NCI-H1694 treated with DMSO at 0.1 percent for 48 hours (cell line): ENCODE results near the gene NCF4.

ENCODE experiments used
- DNase-seq: peaks from one replicate; lab custom pipeline; 2025; lab: John Stamatoyannopoulos, UW

NCF4 gene

GRCh38 chr22:36860821-36861659 lies at the start of gene NCF4:
TSS of gene NCF4 (plus strand) at chr22:36861006. CDS start at chr22:36861172, 166 bp downstream.
- DNase-seq, result no peak

- no peak for DNase-seq
These were observed 49.6 kb upstream of the NCF4 start for GRCh38 chr22:36811094-36811800.

GRCh38 chr22:36814801-36815200 lies 46.0 kb upstream of the NCF4 start:
- DNase-seq, result no peak

- DNase-seq, result no peak
These were observed 45.1 kb upstream of the NCF4 start for GRCh38 chr22:36815558-36816338.

GRCh38 chr22:36816339-36816635 lies 44.5 kb upstream of the NCF4 start:
- DNase-seq, result no peak

GRCh38 chr22:36816636-36817524 lies 43.9 kb upstream of the NCF4 start, which contains the start of gene PVALB:
TSS of gene PVALB (minus strand) at chr22:36817035. CDS start at chr22:36817005, 30 bp downstream.
- no peak for DNase-seq

DNA sequence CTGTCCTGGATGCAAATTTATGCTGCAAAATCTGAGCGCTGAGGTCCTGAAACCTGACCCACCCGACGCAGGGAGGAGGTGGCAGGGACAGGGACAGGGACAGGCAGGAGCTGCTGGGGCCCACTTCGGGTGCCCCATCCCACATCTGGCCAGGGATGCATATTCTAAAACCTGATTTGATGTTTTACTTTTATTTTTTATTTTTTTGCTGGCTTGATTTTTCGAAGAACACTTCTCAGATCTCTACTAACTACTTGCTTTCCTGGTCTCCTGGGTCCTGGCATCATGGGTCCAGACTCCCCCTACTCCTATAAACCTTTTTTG lies 43.3 kb upstream of the NCF4 start:
- DNase-seq, result no peak

- no peak for DNase-seq
These were observed 42.7 kb upstream of the NCF4 start for GRCh38 chr22:36818010-36818642.

GRCh38 chr22:36819112-36819511 lies 41.7 kb upstream of the NCF4 start:
- DNase-seq, result no peak

DNA sequence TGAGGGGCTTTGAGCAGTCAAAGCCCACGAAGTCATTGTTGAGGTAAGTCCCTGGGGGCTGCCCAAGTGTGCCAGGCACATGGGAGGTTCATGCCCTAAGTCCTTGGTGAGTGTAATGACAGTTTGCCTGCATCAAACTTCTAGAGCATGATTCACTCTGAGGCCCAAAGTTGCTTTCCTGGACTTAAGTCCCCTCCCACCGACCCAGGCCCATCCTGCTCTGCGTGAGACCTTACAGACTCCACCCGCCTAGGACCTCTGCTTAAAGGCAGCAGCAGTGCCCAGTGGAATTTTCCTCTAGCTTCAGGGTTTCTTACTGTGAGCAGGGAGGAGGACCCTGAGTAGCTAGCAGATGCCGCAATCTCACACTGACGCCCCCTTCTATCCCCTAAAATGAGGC lies 38.2 kb upstream of the NCF4 start:
- DNase-seq, result no peak

- no peak for DNase-seq
These were observed 37.5 kb upstream of the NCF4 start for GRCh38 chr22:36823186-36823839.

DNA sequence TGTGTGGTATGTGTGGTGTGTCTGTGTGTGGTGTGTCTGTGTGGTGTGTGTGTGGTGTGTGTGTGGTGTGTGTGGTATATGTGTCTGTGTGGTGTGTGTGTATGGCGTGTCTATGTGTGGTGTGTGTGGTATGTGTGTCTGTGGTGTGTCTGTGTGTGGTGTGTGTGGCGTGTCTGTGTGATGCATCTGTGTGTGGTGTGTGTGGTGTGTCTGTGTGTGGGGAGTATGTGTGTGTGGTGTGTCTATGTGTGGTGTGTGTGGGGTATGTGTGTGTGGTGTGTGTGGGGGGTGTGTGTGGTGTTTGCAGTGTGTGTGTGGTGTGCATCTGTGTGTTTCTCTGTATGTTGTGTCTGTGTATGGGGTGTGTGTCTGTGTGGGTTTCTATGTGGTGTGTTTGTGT lies 36.2 kb upstream of the NCF4 start:
- no peak for DNase-seq

- no peak for DNase-seq
These were observed 34.5 kb upstream of the NCF4 start for GRCh38 chr22:36826262-36826661.

GRCh38 chr22:36828815-36829214 lies 32.0 kb upstream of the NCF4 start:
- no peak for DNase-seq

GRCh38 chr22:36829370-36830002 lies 31.3 kb upstream of the NCF4 start:
- DNase-seq, result no peak

- no peak for DNase-seq
These were observed 30.2 kb upstream of the NCF4 start for GRCh38 chr22:36830601-36831000.

- DNase-seq, result no peak
These were observed 29.6 kb upstream of the NCF4 start for GRCh38 chr22:36831206-36831605.

DNA sequence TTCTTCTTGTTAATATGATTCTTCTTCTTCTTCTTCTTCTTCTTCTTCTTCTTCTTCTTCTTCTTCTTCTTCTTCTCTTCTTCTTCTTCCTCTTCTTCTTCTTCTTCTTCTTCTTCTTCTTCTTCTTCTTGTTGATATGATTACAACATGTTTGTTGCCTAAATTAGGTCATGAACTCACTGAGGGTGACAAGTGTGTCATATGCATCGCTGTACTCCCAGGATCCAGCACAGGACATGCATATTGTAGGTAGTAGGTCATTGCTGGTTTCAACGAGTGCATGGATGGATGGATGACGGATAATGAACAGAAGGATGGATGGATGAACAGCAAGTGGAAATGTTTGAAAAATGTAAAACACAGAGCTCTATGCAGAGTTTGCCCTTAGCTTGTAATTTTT lies 29.1 kb upstream of the NCF4 start:
- DNase-seq, result no peak

- DNase-seq, result no peak
These were observed 27.7 kb upstream of the NCF4 start for GRCh38 chr22:36833073-36833472.

DNA sequence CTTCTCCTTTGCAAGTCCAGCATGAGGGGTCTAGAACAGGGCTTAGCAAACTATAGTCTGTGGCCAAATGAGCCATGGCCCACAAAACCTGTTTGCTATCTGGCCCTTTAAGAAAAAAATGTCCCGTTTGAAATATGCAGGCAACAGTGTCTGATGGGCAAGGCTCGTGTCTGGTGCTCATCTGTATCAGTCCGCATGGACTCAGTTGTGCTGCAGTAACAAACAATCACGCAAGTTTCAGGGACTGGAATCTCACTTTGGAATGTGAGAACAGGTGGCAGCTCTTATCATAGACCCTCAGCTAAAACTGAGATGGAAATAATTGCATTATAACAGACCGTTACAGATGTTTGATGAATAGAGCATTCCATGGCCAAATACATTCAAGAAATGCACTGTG lies 24.9 kb upstream of the NCF4 start:
- no peak for DNase-seq
